Measurements from ENCODE around the gene ST7. TPM values are rescaled to one million over a fixed set of nuclear protein-coding genes. Genes with fewer than 3 reads are reported as not detected.

ST7 gene
- total RNA-seq, 2 experiments from 2014 or later, result 4.9 to 5.4 TPM

DNA sequence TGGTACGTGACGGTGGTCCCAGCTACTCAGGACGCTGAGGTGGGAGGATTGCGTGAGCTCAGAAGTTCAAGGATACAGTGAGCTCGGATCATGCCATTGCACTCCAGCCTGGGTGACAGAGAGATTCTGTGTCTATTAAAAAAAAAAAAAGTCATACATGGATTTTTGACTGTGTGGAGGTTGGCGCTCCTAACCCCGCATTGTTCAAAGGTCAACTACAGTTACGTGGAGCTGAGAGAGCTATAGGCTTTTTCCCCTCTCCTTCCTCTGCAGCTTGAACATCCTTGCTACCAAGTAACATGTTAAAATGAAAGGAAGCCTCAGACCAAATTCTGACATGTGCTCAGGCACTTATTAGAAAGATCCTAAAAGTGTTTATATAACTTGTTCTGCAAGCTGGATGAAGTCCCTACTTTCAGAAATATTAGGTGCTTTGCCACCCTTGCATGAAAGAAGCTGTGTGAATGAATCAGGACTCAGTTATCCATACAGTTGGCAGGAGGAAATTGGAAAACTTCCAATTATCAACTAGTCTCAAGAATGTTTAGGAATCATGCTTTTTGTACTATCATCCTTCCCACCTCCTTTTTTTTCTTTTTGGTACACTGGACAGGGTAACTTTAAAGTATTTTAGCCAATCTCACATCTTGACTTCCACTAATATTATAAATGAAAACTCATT is 12.5 kb upstream of the ST7 start:
- H3K36me3 Mint-ChIP-seq (ENCODE audit: low read depth), result no peaks in the 10 kb centered on the region
- ATAC-seq (ENCODE audit: poor library complexity) (no peak), DNase-seq (no peak)
- no peaks in the 10 kb centered on the region for H3K4me1 ChIP-seq (ENCODE audit: insufficient read depth, low read length)
- H3K27me3 Mint-ChIP-seq, result peaks cover under 1% of the 10 kb centered on the region
- no peaks in the 10 kb centered on the region for H3K27me3 ChIP-seq (ENCODE audit: control insufficient read depth in 1 of 2, insufficient read depth in 2 of 2, low read length in 2 of 2)
- H3K27ac Mint-ChIP-seq, result no peak overlapping the region
- no peaks in the 10 kb centered on the region for H3K4me1 Mint-ChIP-seq (ENCODE audit: low read depth)
- no peak overlapping the region for H3K4me3 ChIP-seq (ENCODE audit: low read length)
- no peaks in the 10 kb centered on the region for H3K9me3 ChIP-seq (ENCODE audit: control insufficient read depth in 1 of 2, insufficient read depth in 1 of 2, low read length in 2 of 2)
- TF ChIP-seq, protein P1, sequence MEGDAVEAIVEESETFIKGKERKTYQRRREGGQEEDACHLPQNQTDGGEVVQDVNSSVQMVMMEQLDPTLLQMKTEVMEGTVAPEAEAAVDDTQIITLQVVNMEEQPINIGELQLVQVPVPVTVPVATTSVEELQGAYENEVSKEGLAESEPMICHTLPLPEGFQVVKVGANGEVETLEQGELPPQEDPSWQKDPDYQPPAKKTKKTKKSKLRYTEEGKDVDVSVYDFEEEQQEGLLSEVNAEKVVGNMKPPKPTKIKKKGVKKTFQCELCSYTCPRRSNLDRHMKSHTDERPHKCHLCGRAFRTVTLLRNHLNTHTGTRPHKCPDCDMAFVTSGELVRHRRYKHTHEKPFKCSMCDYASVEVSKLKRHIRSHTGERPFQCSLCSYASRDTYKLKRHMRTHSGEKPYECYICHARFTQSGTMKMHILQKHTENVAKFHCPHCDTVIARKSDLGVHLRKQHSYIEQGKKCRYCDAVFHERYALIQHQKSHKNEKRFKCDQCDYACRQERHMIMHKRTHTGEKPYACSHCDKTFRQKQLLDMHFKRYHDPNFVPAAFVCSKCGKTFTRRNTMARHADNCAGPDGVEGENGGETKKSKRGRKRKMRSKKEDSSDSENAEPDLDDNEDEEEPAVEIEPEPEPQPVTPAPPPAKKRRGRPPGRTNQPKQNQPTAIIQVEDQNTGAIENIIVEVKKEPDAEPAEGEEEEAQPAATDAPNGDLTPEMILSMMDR (IDR thresholded peaks at IDR 0.05), result no peak
- no peak overlapping the region for H3K4me3 Mint-ChIP-seq
- POLR2A ChIA-PET, result no interaction called here
- H3K27ac ChIP-seq (ENCODE audit: low read depth in 1 of 2, low read length in 2 of 2), result no peak overlapping the region
- intact Hi-C loops (cut with DNase I, micrococcal nuclease), result no loop called here
- CTCF ChIA-PET, result interaction anchor here (1.6 kb wide), 1 partner anchor 10 kb away, joined by 5 read pairs; no protein-coding TSS in a partner anchor
- no peaks in the 10 kb centered on the region for H3K9me3 Mint-ChIP-seq
- H3K36me3 ChIP-seq (ENCODE audit: insufficient read depth, low read length), result no peaks in the 10 kb centered on the region

DNA sequence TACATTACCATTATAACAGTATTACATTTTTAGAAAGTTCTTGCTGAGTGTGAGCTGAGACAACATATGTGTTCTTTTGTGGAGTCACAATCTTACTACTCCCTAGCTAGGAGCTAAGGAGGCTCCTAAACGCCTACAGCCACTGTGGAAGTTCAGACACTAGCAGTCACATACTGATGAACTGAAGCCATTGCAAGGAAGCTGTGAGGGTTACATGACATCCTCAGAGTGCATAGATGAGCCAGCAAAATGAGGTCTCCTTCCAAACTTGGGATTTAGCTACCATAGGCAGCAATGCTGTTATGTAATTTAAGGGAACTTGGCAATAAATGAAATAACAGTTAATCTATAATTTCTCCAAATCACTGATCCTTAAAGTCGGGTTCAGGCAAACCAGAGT is 10.8 kb upstream of the ST7 start:
- intact Hi-C loops (cut with DNase I, micrococcal nuclease), result no loop called here
- ChIA-PET POLR2A (no interaction called here), CTCF (interaction anchor here (0.9 kb wide), 1 partner anchor 12 kb away, joined by 4 read pairs; no protein-coding TSS in a partner anchor)
- no peak overlapping the region for H3K4me3 Mint-ChIP-seq
- no peaks in the 10 kb centered on the region for H3K36me3 Mint-ChIP-seq (ENCODE audit: low read depth)
- no peak overlapping the region for H3K27ac Mint-ChIP-seq
- TF ChIP-seq, protein P1 (IDR thresholded peaks at IDR 0.05), result no peak
- ATAC-seq (ENCODE audit: poor library complexity) (no peak), DNase-seq (no peak)
- no peaks in the 10 kb centered on the region for H3K27me3 Mint-ChIP-seq
- no peaks in the 10 kb centered on the region for H3K4me1 ChIP-seq (ENCODE audit: insufficient read depth, low read length)
- no peaks in the 10 kb centered on the region for H3K27me3 ChIP-seq (ENCODE audit: control insufficient read depth in 1 of 2, insufficient read depth in 2 of 2, low read length in 2 of 2)
- H3K4me3 ChIP-seq (ENCODE audit: low read length), result no peak overlapping the region
- H3K36me3 ChIP-seq (ENCODE audit: insufficient read depth, low read length), result no peaks in the 10 kb centered on the region
- H3K9me3 ChIP-seq (ENCODE audit: control insufficient read depth in 1 of 2, insufficient read depth in 1 of 2, low read length in 2 of 2), result no peaks in the 10 kb centered on the region
- no peaks in the 10 kb centered on the region for H3K4me1 Mint-ChIP-seq (ENCODE audit: low read depth)
- H3K27ac ChIP-seq (ENCODE audit: low read depth in 1 of 2, low read length in 2 of 2), result no peak overlapping the region
- H3K9me3 Mint-ChIP-seq, result no peaks in the 10 kb centered on the region

DNA sequence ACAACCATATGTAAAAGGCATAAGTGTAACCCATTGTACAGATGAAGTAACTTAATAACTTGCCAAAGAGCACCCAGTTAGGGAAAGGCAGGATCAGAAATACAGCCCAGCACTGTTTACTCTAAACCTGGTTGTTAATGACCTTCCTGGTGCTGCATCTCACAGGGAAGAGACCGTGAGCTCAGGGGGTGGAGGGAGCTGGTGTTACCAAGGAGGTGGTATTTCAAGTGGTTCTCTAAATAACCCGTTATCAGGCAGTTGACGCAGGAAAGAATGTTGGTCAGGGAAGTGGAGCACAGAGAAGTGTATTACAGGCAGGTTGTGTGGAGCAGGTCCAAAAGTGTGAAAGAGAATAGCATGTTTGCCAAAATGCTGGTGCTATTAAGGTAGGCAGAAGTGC is 4.4 kb upstream of the ST7 start:
- ChIA-PET POLR2A (no interaction called here), CTCF (no interaction called here)
- H3K9me3 Mint-ChIP-seq, result no peaks in the 10 kb centered on the region

More for the DNA sequence above, 4.4 kb upstream of the ST7 start:
- peaks cover 6% of the 10 kb centered on the region for H3K4me1 ChIP-seq (ENCODE audit: insufficient read depth, low read length)
- no peaks in the 10 kb centered on the region for H3K9me3 ChIP-seq (ENCODE audit: control insufficient read depth in 1 of 2, insufficient read depth in 1 of 2, low read length in 2 of 2)
- no peaks in the 10 kb centered on the region for H3K27me3 ChIP-seq (ENCODE audit: control insufficient read depth in 1 of 2, insufficient read depth in 2 of 2, low read length in 2 of 2)
- Mint-ChIP-seq H3K4me1 (ENCODE audit: low read depth) (peaks cover 5% of the 10 kb centered on the region), H3K27me3 (no peaks in the 10 kb centered on the region), H3K4me3 (no peak overlapping the region), H3K27ac (no peak overlapping the region), H3K36me3 (ENCODE audit: low read depth) (no peaks in the 10 kb centered on the region)
- H3K4me3 ChIP-seq (ENCODE audit: low read length), result no peak overlapping the region
- no peak overlapping the region for H3K27ac ChIP-seq (ENCODE audit: low read depth in 1 of 2, low read length in 2 of 2)
- H3K36me3 ChIP-seq (ENCODE audit: insufficient read depth, low read length), result no peaks in the 10 kb centered on the region
- no peak for ATAC-seq (ENCODE audit: poor library complexity)
- DNase-seq, result no peak
- intact Hi-C loops (cut with DNase I, micrococcal nuclease), result no loop called here
- TF ChIP-seq, protein P1 (IDR thresholded peaks at IDR 0.05), result no peak
